Measurements from ENCODE around the gene PDIA3.

PDIA3 gene

GRCh38 chr15:43749690-43750345, 3.6 kb downstream of the PDIA3 start:
- Histone ChIP-seq H3K9me3 (ENCODE audit: control insufficient read depth in 1 of 2, low read length in 2 of 2) (no peaks in the 10 kb centered on the region), H3K4me1 (ENCODE audit: control insufficient read depth in 1 of 2, insufficient read depth in 2 of 2, low read length in 2 of 2) (peaks cover 0 to 31% of the 10 kb centered on the region in 2 donors), H3K27ac (ENCODE audit: low read depth, low read length) (no peak overlapping the region), H3K4me3 (ENCODE audit: low read depth in 1 of 2, low read length in 2 of 2) (peak overlapping the region; percentile 56 to 59), H3K36me3 (ENCODE audit: control insufficient read depth in 1 of 2, insufficient read depth in 2 of 2, low read length in 2 of 2) (peaks cover 0 to 24% of the 10 kb centered on the region in 2 donors), H3K27me3 (ENCODE audit: control insufficient read depth in 1 of 2, insufficient read depth in 2 of 2, low read length in 2 of 2) (no peaks in the 10 kb centered on the region), H3K9ac (ENCODE audit: low read depth in 1 of 2, low read length in 2 of 2) (peak overlapping the region in 1 of 2 donors; percentile 17)

GRCh38 chr15:43751885-43752284, 5.6 kb downstream of the PDIA3 start:
- Histone ChIP-seq H3K4me1 (ENCODE audit: control insufficient read depth in 1 of 2, insufficient read depth in 2 of 2, low read length in 2 of 2) (peaks cover 0 to 31% of the 10 kb centered on the region in 2 donors), H3K27me3 (ENCODE audit: control insufficient read depth in 1 of 2, insufficient read depth in 2 of 2, low read length in 2 of 2) (no peaks in the 10 kb centered on the region), H3K9ac (ENCODE audit: low read depth in 1 of 2, low read length in 2 of 2) (no peak overlapping the region), H3K27ac (ENCODE audit: low read depth, low read length) (no peak overlapping the region), H3K36me3 (ENCODE audit: control insufficient read depth in 1 of 2, insufficient read depth in 2 of 2, low read length in 2 of 2) (peaks cover 10 to 45% of the 10 kb centered on the region in 2 donors), H3K9me3 (ENCODE audit: control insufficient read depth in 1 of 2, low read length in 2 of 2) (no peaks in the 10 kb centered on the region), H3K4me3 (ENCODE audit: low read depth in 1 of 2, low read length in 2 of 2) (no peak overlapping the region)

GRCh38 chr15:43762824-43763223, 16.6 kb downstream of the PDIA3 start:
- Histone ChIP-seq H3K9ac (ENCODE audit: low read depth in 1 of 2, low read length in 2 of 2) (no peak overlapping the region), H3K27me3 (ENCODE audit: control insufficient read depth in 1 of 2, insufficient read depth in 2 of 2, low read length in 2 of 2) (no peaks in the 10 kb centered on the region), H3K4me3 (ENCODE audit: low read depth in 1 of 2, low read length in 2 of 2) (no peak overlapping the region), H3K9me3 (ENCODE audit: control insufficient read depth in 1 of 2, low read length in 2 of 2) (no peaks in the 10 kb centered on the region), H3K4me1 (ENCODE audit: control insufficient read depth in 1 of 2, insufficient read depth in 2 of 2, low read length in 2 of 2) (no peaks in the 10 kb centered on the region), H3K36me3 (ENCODE audit: control insufficient read depth in 1 of 2, insufficient read depth in 2 of 2, low read length in 2 of 2) (peaks cover 37 to 89% of the 10 kb centered on the region in 2 donors), H3K27ac (ENCODE audit: low read depth, low read length) (no peak overlapping the region)

- Histone ChIP-seq H3K9me3 (ENCODE audit: control insufficient read depth in 1 of 2, low read length in 2 of 2) (no peaks in the 10 kb centered on the region), H3K36me3 (ENCODE audit: control insufficient read depth in 1 of 2, insufficient read depth in 2 of 2, low read length in 2 of 2) (peaks cover 44 to 90% of the 10 kb centered on the region in 2 donors), H3K27ac (ENCODE audit: low read depth, low read length) (no peak overlapping the region), H3K9ac (ENCODE audit: low read depth in 1 of 2, low read length in 2 of 2) (no peak overlapping the region), H3K4me1 (ENCODE audit: control insufficient read depth in 1 of 2, insufficient read depth in 2 of 2, low read length in 2 of 2) (no peaks in the 10 kb centered on the region), H3K4me3 (ENCODE audit: low read depth in 1 of 2, low read length in 2 of 2) (no peak overlapping the region), H3K27me3 (ENCODE audit: control insufficient read depth in 1 of 2, insufficient read depth in 2 of 2, low read length in 2 of 2) (no peaks in the 10 kb centered on the region)
Observed at GRCh38 chr15:43763819-43764446, 17.7 kb downstream of the PDIA3 start.

GRCh38 chr15:43769584-43770228, 23.5 kb downstream of the PDIA3 start:
- H3K9ac ChIP-seq (ENCODE audit: low read depth in 1 of 2, low read length in 2 of 2): no peak overlapping the region
- H3K27me3 ChIP-seq (ENCODE audit: control insufficient read depth in 1 of 2, insufficient read depth in 2 of 2, low read length in 2 of 2): no peaks in the 10 kb centered on the region
- peaks cover 8 to 9% of the 10 kb centered on the region in 2 donors for H3K4me1 ChIP-seq (ENCODE audit: control insufficient read depth in 1 of 2, insufficient read depth in 2 of 2, low read length in 2 of 2)
- no peak overlapping the region for H3K27ac ChIP-seq (ENCODE audit: low read depth, low read length)
- H3K36me3 ChIP-seq (ENCODE audit: control insufficient read depth in 1 of 2, insufficient read depth in 2 of 2, low read length in 2 of 2): peaks cover 49 to 94% of the 10 kb centered on the region in 2 donors
- no peak overlapping the region for H3K4me3 ChIP-seq (ENCODE audit: low read depth in 1 of 2, low read length in 2 of 2)
- no peaks in the 10 kb centered on the region for H3K9me3 ChIP-seq (ENCODE audit: control insufficient read depth in 1 of 2, low read length in 2 of 2)

- H3K27me3 ChIP-seq (ENCODE audit: control insufficient read depth in 1 of 2, insufficient read depth in 2 of 2, low read length in 2 of 2): no peaks in the 10 kb centered on the region
- H3K27ac ChIP-seq (ENCODE audit: low read depth, low read length): no peak overlapping the region
- no peaks in the 10 kb centered on the region for H3K9me3 ChIP-seq (ENCODE audit: control insufficient read depth in 1 of 2, low read length in 2 of 2)
- H3K4me3 ChIP-seq (ENCODE audit: low read depth in 1 of 2, low read length in 2 of 2): no peak overlapping the region
- peaks cover 8 to 20% of the 10 kb centered on the region in 2 donors for H3K4me1 ChIP-seq (ENCODE audit: control insufficient read depth in 1 of 2, insufficient read depth in 2 of 2, low read length in 2 of 2)
- H3K36me3 ChIP-seq (ENCODE audit: control insufficient read depth in 1 of 2, insufficient read depth in 2 of 2, low read length in 2 of 2): peaks cover 33 to 73% of the 10 kb centered on the region in 2 donors
- H3K9ac ChIP-seq (ENCODE audit: low read depth in 1 of 2, low read length in 2 of 2): no peak overlapping the region
Observed at GRCh38 chr15:43771816-43772215, 25.6 kb downstream of the PDIA3 start.

- H3K27ac ChIP-seq (ENCODE audit: low read depth, low read length): no peak overlapping the region
- no peak overlapping the region for H3K9ac ChIP-seq (ENCODE audit: low read depth in 1 of 2, low read length in 2 of 2)
- no peak overlapping the region for H3K4me3 ChIP-seq (ENCODE audit: low read depth in 1 of 2, low read length in 2 of 2)
- H3K4me1 ChIP-seq (ENCODE audit: control insufficient read depth in 1 of 2, insufficient read depth in 2 of 2, low read length in 2 of 2): peaks cover 8 to 26% of the 10 kb centered on the region in 2 donors
- H3K27me3 ChIP-seq (ENCODE audit: control insufficient read depth in 1 of 2, insufficient read depth in 2 of 2, low read length in 2 of 2): no peaks in the 10 kb centered on the region
- no peaks in the 10 kb centered on the region for H3K9me3 ChIP-seq (ENCODE audit: control insufficient read depth in 1 of 2, low read length in 2 of 2)
- peaks cover 32 to 65% of the 10 kb centered on the region in 2 donors for H3K36me3 ChIP-seq (ENCODE audit: control insufficient read depth in 1 of 2, insufficient read depth in 2 of 2, low read length in 2 of 2)
Observed at GRCh38 chr15:43772624-43773023, 26.4 kb downstream of the PDIA3 start.

GRCh38 chr15:43774062-43774461, 27.8 kb downstream of the PDIA3 start:
- Histone ChIP-seq H3K27me3 (ENCODE audit: control insufficient read depth in 1 of 2, insufficient read depth in 2 of 2, low read length in 2 of 2) (no peaks in the 10 kb centered on the region), H3K9ac (ENCODE audit: low read depth in 1 of 2, low read length in 2 of 2) (no peak overlapping the region), H3K9me3 (ENCODE audit: control insufficient read depth in 1 of 2, low read length in 2 of 2) (no peaks in the 10 kb centered on the region), H3K4me3 (ENCODE audit: low read depth in 1 of 2, low read length in 2 of 2) (no peak overlapping the region), H3K36me3 (ENCODE audit: control insufficient read depth in 1 of 2, insufficient read depth in 2 of 2, low read length in 2 of 2) (peaks cover 24 to 52% of the 10 kb centered on the region in 2 donors), H3K4me1 (ENCODE audit: control insufficient read depth in 1 of 2, insufficient read depth in 2 of 2, low read length in 2 of 2) (peaks cover 8 to 28% of the 10 kb centered on the region in 2 donors), H3K27ac (ENCODE audit: low read depth, low read length) (no peak overlapping the region)

GRCh38 chr15:43775411-43775965, 29.2 kb downstream of the PDIA3 start:
- Histone ChIP-seq H3K9ac (ENCODE audit: low read depth in 1 of 2, low read length in 2 of 2) (peak overlapping the region; percentile 93 to 99), H3K27ac (ENCODE audit: low read depth, low read length) (peak overlapping the region; percentile 87)

More at GRCh38 chr15:43775411-43775965, 29.2 kb downstream of the PDIA3 start:
- H3K27me3 ChIP-seq (ENCODE audit: control insufficient read depth in 1 of 2, insufficient read depth in 2 of 2, low read length in 2 of 2): no peaks in the 10 kb centered on the region
- peaks cover 8 to 28% of the 10 kb centered on the region in 2 donors for H3K4me1 ChIP-seq (ENCODE audit: control insufficient read depth in 1 of 2, insufficient read depth in 2 of 2, low read length in 2 of 2)
- H3K4me3 ChIP-seq (ENCODE audit: low read depth in 1 of 2, low read length in 2 of 2): peak overlapping the region; percentile 90 to 93
- peaks cover 12 to 40% of the 10 kb centered on the region in 2 donors for H3K36me3 ChIP-seq (ENCODE audit: control insufficient read depth in 1 of 2, insufficient read depth in 2 of 2, low read length in 2 of 2)
- H3K9me3 ChIP-seq (ENCODE audit: control insufficient read depth in 1 of 2, low read length in 2 of 2): no peaks in the 10 kb centered on the region
